Type B pancreatic cell (in vitro differentiated cells): ENCODE results near the gene KHDC4. TPM values are rescaled to one million over a fixed set of nuclear protein-coding genes. Genes with fewer than 3 reads are reported as not detected.

Source experiments
- DNase-seq: peaks from one replicate; pipeline ENCODE4 v3.0.0; 2021; ENCODE audit warnings: mixed read lengths; ENCODE audit not compliant: unreplicated experiment; ENCODE audit errors: extremely low spot score
- H3K27ac Mint-ChIP-seq: 2 replicates; pipeline ENCODE4 v1.8.0; 2021; ENCODE audit warnings: mild to moderate bottlenecking, mixed read lengths
- H3K27me3 Mint-ChIP-seq: 2 replicates; pipeline ENCODE4 v1.8.0; 2021; ENCODE audit warnings: mixed read lengths
- H3K36me3 Mint-ChIP-seq: 2 replicates; pipeline ENCODE4 v1.8.0; 2021; ENCODE audit warnings: mixed read lengths
- H3K4me1 Mint-ChIP-seq: one replicate; pipeline ENCODE4 v1.8.0; 2021; ENCODE audit warnings: mixed read lengths; ENCODE audit not compliant: unreplicated experiment
- H3K4me3 Mint-ChIP-seq: 2 replicates; pipeline ENCODE4 v1.8.0; 2021; ENCODE audit warnings: mild to moderate bottlenecking, mixed read lengths
- H3K9me3 Mint-ChIP-seq: 2 replicates; pipeline ENCODE4 v1.8.0; 2021; ENCODE audit warnings: mixed read lengths
- CTCF ChIP-seq: fragments of 200-600 bp; sonication (generic); conservative IDR thresholded peaks from 2 replicates; pipeline ENCODE4 v1.5.0; 2021; ENCODE audit warnings: antibody characterized with exemption, mild to moderate bottlenecking
- total RNA-seq: library from RNA; stranded (reverse); gene quantifications from 2 replicates; pipeline ENCODE4 v1.2.1, GENCODE V29; 2021; ENCODE audit warnings: low replicate concordance

The KHDC4 gene
- total RNA-seq, 1 donor from 2014 or later = 57.8 TPM

DNA sequence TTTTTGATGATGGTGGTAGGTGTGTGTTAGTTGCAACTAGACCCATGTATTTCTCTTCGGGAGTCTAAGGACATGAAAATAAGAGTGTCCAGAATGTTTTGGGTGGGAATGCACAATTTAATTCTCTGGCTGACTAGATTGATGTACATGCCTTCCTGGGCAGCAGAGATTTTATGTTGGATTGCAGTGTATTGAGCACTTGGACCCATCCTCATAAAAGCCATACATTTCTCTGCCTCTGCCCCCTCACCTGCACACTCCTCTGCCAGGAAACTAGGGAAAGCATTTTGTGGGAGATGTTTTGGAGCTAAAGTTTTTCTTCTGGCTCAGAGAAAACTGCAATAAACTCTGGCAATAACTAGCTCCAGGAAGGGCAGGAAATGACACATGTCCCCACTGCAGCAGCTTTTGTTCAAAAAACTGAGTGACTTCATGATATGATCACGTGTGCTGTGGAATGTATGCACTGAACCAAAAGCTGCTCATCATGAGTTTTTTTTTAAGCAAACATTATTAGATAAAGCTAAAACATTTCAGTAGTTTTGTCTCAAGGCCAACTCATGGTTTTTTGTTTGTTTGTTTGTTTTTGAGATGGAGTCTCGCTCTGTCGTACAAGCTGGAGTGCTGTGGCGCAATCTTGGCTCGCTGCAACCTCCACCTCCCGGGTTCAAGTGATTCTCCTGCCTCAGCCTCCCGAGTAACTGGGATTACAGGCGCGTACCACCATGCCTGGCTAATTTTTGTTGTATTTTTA is 40.6 kb downstream of the KHDC4 start:
- H3K9me3 Mint-ChIP-seq = no peaks in the 10 kb centered on the region

DNA sequence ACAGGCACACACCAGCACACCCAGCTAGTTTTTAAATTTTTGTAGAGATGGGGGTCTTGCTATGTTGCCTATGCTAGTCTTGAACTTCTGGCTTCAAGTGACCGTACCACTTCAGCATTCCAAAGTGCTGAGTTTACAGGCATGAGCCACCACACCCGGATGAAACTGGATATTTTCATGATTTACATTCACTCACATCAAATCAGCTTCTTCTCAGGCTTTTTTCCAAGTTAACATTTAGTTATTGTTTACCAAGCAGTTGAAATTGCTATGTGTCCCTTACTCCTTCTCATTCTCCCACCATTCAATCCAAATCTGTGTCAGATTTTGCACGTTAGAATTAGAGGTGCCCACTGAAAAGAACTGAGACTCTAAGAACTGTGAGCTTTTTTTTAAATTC is 41.4 kb downstream of the KHDC4 start:
- H3K27me3 Mint-ChIP-seq = no peaks in the 10 kb centered on the region
- DNase-seq = no peak
- peak overlapping the region; percentile 73 for H3K27ac Mint-ChIP-seq
- no peak for TF ChIP-seq CTCF
- H3K4me3 Mint-ChIP-seq = no peak overlapping the region
- H3K36me3 Mint-ChIP-seq = peaks cover 5% of the 10 kb centered on the region
- peaks cover 4% of the 10 kb centered on the region for H3K4me1 Mint-ChIP-seq
- no peaks in the 10 kb centered on the region for H3K9me3 Mint-ChIP-seq

More for the DNA sequence above, 40.6 kb downstream of the KHDC4 start:
- peak overlapping the region; percentile 73 for H3K27ac Mint-ChIP-seq
- H3K4me3 Mint-ChIP-seq = no peak overlapping the region
- peaks cover 7% of the 10 kb centered on the region for H3K36me3 Mint-ChIP-seq
- H3K4me1 Mint-ChIP-seq = peaks cover 4% of the 10 kb centered on the region
- DNase-seq = no peak
- TF ChIP-seq CTCF = no peak
- no peaks in the 10 kb centered on the region for H3K27me3 Mint-ChIP-seq

DNA sequence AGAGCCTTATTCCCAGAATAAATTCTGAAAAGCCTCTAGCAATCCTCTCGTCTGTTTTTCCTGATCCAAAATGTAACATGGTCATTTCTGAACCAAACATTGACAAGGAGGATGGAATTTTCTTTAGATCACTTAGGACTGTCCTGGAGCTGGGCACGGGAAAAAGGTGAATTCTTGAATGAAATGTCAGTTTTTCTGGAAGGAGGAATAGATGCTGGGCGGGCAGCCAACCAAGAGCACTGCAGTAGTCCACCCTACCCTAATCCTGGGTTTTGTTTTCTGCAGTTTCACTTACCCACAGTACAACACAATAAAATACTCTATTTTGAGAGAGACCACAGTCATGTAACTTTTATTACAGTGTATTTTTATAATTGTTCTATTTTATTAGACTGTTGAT is 44.0 kb downstream of the KHDC4 start:
- Mint-ChIP-seq H3K4me3 (no peak overlapping the region), H3K9me3 (no peaks in the 10 kb centered on the region), H3K4me1 (peaks cover 4% of the 10 kb centered on the region), H3K36me3 (no peaks in the 10 kb centered on the region), H3K27ac (no peak overlapping the region), H3K27me3 (no peaks in the 10 kb centered on the region)
- TF ChIP-seq CTCF = no peak
- no peak for DNase-seq

DNA sequence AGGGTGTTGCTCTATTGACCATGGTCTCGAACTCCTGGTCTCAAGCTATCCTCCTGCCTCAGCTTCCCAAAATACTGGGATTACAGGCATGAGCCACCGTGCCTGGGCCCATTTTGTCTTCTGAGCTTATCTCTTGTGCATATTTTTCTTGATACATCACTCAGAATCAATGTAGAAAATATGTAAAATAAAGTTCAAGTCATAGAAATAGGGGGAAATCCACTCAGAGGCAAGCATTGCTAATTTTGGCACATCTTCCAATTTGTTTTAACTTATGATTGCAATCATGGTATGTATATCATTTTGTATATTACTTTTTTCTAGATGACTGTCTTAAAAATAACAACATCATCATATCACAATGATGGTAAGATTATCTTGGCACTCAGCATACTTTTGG is 44.6 kb downstream of the KHDC4 start:
- Mint-ChIP-seq H3K4me3 (no peak overlapping the region), H3K27ac (no peak overlapping the region), H3K4me1 (peaks cover 4% of the 10 kb centered on the region), H3K27me3 (no peaks in the 10 kb centered on the region), H3K9me3 (no peaks in the 10 kb centered on the region), H3K36me3 (no peaks in the 10 kb centered on the region)
- DNase-seq = no peak
- no peak for TF ChIP-seq CTCF

GRCh38 chr1:155888481-155888880 is 45.7 kb downstream of the KHDC4 start:
- Mint-ChIP-seq H3K4me3 (no peak overlapping the region), H3K27ac (no peak overlapping the region), H3K9me3 (no peaks in the 10 kb centered on the region), H3K4me1 (peaks cover 3% of the 10 kb centered on the region), H3K27me3 (peaks cover 10% of the 10 kb centered on the region), H3K36me3 (no peaks in the 10 kb centered on the region)
- DNase-seq = no peak
- TF ChIP-seq CTCF = no peak

GRCh38 chr1:155884982-155885381 is 49.2 kb downstream of the KHDC4 start:
- no peak for TF ChIP-seq CTCF
- Mint-ChIP-seq H3K4me1 (no peaks in the 10 kb centered on the region), H3K36me3 (no peaks in the 10 kb centered on the region), H3K4me3 (no peak overlapping the region), H3K27ac (no peak overlapping the region), H3K27me3 (peaks cover 19% of the 10 kb centered on the region), H3K9me3 (no peaks in the 10 kb centered on the region)
- no peak for DNase-seq
